Liver (tissue), 9 donors: ENCODE measurements around the gene C14orf119. TPM values are rescaled to one million over a fixed set of nuclear protein-coding genes. Genes with fewer than 3 reads are reported as not detected.

Source experiments
- DNase-seq: peaks from one replicate; pipeline ENCODE4 v3.0.0-alpha.2; 2017; ENCODE audit warnings: low spot score
- H3K27ac ChIP-seq, 2 donors: one replicate each; pipeline ENCODE4 v1.7.0; 2013; ENCODE audit warnings: inconsistent platforms in 2 of 2, low read length in 2 of 2, control low read depth in 1 of 2, low read depth in 1 of 2, mild to moderate bottlenecking in 1 of 2
- H3K27me3 ChIP-seq, 4 donors: one replicate each; pipeline versions ENCODE4 v1.6.1 to v1.7.0; 2013; ENCODE audit warnings: low read length in 3 of 4, inconsistent platforms in 1 of 4, mild to moderate bottlenecking in 1 of 4, moderate library complexity in 1 of 4; ENCODE audit not compliant: control insufficient read depth in 4 of 4, insufficient read depth in 4 of 4
- H3K36me3 ChIP-seq, 4 donors: one replicate each; pipeline versions ENCODE4 v1.6.1 to v1.7.0; 2013; ENCODE audit warnings: low read length in 3 of 4, mild to moderate bottlenecking in 3 of 4, low read depth in 1 of 4, moderate library complexity in 1 of 4; ENCODE audit not compliant: control insufficient read depth in 4 of 4, insufficient read depth in 3 of 4
- H3K4me1 ChIP-seq, 4 donors: one replicate each; pipeline versions ENCODE4 v1.6.1 to v1.7.0; 2013; ENCODE audit warnings: low read length in 3 of 4, mild to moderate bottlenecking in 3 of 4, moderate library complexity in 1 of 4; ENCODE audit not compliant: control insufficient read depth in 4 of 4, insufficient read depth in 4 of 4
- H3K4me3 ChIP-seq, 3 donors: one replicate each; pipeline versions ENCODE4 v1.6.1 to v1.7.0; 2013; ENCODE audit warnings: low read length in 3 of 3, control low read depth in 1 of 3, low read depth in 1 of 3, mild to moderate bottlenecking in 1 of 3
- H3K9ac ChIP-seq, 2 donors: one replicate each; pipeline ENCODE4 v1.7.0; 2013; ENCODE audit warnings: low read length in 2 of 2, mild to moderate bottlenecking in 2 of 2, moderate library complexity in 2 of 2, control low read depth in 1 of 2, low read depth in 1 of 2
- H3K9me3 ChIP-seq, 4 donors: one replicate each; pipeline versions ENCODE4 v1.6.1 to v1.7.0; 2013; ENCODE audit warnings: low read length in 3 of 4; ENCODE audit not compliant: control insufficient read depth in 4 of 4
- ATF3 ChIP-seq: IDR thresholded peaks from 2 replicates; pipeline ENCODE4 v1.6.1; 2016; ENCODE audit warnings: antibody characterized with exemption
- EGR1 ChIP-seq, 2 donors: IDR thresholded peaks; 2 replicates each; pipeline ENCODE4 v1.6.1; 2016 to 2018; ENCODE audit warnings: antibody characterized with exemption in 2 of 2, low read depth in 2 of 2
- FOXA1 ChIP-seq: IDR thresholded peaks from 2 replicates; pipeline ENCODE4 v1.6.1; 2016; ENCODE audit warnings: antibody characterized with exemption
- FOXA2 ChIP-seq: IDR thresholded peaks from 2 replicates; pipeline ENCODE4 v1.6.1; 2016; ENCODE audit warnings: antibody characterized with exemption
- GABPA ChIP-seq, 2 donors: IDR thresholded peaks in 1 of 2; conservative IDR thresholded peaks in 1 of 2; 2 replicates each; pipeline ENCODE4 v1.6.1; 2016; ENCODE audit warnings: antibody characterized with exemption in 2 of 2, mild to moderate bottlenecking in 1 of 2, moderate library complexity in 1 of 2
- HNF4A ChIP-seq, 2 donors: conservative IDR thresholded peaks; 2 replicates each; pipeline ENCODE4 v1.6.1; 2016; ENCODE audit warnings: antibody characterized with exemption in 2 of 2, mild to moderate bottlenecking in 2 of 2
- HNF4G ChIP-seq: IDR thresholded peaks from 2 replicates; pipeline ENCODE4 v1.6.1; 2016; ENCODE audit warnings: antibody characterized with exemption
- JUND ChIP-seq, 2 donors: IDR thresholded peaks; 2 replicates each; pipeline ENCODE4 v1.6.1; 2016; ENCODE audit warnings: antibody characterized with exemption in 2 of 2
- NR2F2 ChIP-seq: IDR thresholded peaks from 2 replicates; pipeline ENCODE4 v1.6.1; 2016; ENCODE audit warnings: antibody characterized with exemption
- RAD21 ChIP-seq, 2 donors: IDR thresholded peaks; 2 replicates each; pipeline ENCODE4 v1.6.1; 2016; ENCODE audit warnings: antibody characterized with exemption in 2 of 2, mild to moderate bottlenecking in 2 of 2
- SP1 ChIP-seq: IDR thresholded peaks from 2 replicates; pipeline ENCODE4 v1.6.1; 2018; ENCODE audit warnings: antibody characterized with exemption, mild to moderate bottlenecking
- TAF1 ChIP-seq: conservative IDR thresholded peaks from 2 replicates; pipeline ENCODE4 v1.6.1; 2016; ENCODE audit warnings: antibody characterized with exemption, mild to moderate bottlenecking
- YY1 ChIP-seq: IDR thresholded peaks from 2 replicates; pipeline ENCODE4 v1.6.1; 2016; ENCODE audit warnings: antibody characterized with exemption, mild to moderate bottlenecking
- ZBTB33 ChIP-seq: IDR thresholded peaks from 2 replicates; pipeline ENCODE4 v1.6.1; 2016; ENCODE audit warnings: antibody characterized with exemption
- WGBS: extraction: QIAGEN DNeasy Blood & Tissue Kit; methylation state at CpG from one replicate; pipeline ENCODE4 v1.1.7; 2013; 5-methylcytosine and 5-hydroxymethylcytosine counted together
- polyA plus RNA-seq, 2 donors: library from polyadenylated mRNA; stranded (reverse) in 1 of 2; unstranded in 1 of 2; fragments of 200-250 nt in 1 of 2; fragments of >200 nt in 1 of 2; fragmentation: Nextera tagmentation in 1 of 2; extraction: Ambion mirVana in 1 of 2; gene quantifications; one replicate each; pipeline versions ENCODE4 v1.2.1 to v1.2.3, GENCODE V29; 2013 to 2015
- total RNA-seq, 2 donors: library from RNA; depleted of rRNA; stranded (reverse); fragments of >200 nt; gene quantifications; one replicate each; pipeline ENCODE4 v1.2.3, GENCODE V29; 2014
- TF ChIP-seq, protein P1 (sequence below): IDR thresholded peaks from 2 replicates; pipeline ENCODE4 v1.6.1; 2016; ENCODE audit warnings: antibody characterized with exemption, mild to moderate bottlenecking
- TF ChIP-seq, protein P2 (sequence below): IDR thresholded peaks from 2 replicates; pipeline ENCODE4 v1.6.1; 2016; ENCODE audit warnings: antibody characterized with exemption
- donor health status: healthy.
- donor health status: healthy.
- donor health status: healthy.
- donor health status: healthy.
- donor health status: healthy.

C14orf119 gene
- total and polyA plus RNA-seq, 4 donors = 9.0 to 27.1 (median 17.7) TPM

DNA sequence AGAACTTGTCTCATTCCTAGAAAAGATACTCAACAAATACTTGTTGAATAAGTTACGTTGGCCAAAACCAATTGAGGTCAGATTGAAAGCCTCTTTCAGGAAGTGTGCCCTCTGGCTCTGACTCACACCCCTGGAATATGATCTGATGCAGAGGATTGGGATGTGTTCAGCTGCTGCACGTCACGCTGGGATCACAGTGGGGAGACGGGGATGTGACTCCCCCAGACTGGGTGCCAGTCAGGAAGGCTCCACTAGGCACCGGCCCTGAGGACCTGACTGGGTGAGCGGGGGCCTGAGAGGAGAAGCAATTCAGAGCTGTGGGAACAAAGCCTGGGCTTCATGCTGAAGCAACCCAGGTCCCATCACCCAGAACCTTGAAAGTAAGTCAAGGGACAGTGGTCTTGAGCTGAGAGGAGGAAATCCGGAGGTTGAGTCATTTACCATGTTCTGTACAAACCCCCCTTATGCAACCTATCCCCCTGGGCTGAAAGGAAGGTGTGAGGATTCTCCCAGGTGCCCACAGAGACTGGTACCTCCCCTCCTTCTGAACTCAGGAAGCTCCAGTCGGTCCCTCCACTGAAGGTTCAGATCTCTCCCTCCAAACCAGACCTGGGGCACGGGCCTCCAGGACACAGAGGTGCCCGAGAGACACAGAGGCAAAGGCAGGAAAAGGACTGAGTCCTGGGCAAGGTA is 19.9 kb downstream of the C14orf119 start:
- 72% methylated on average over 10 of the region's 10 CpGs for WGBS
- no peak overlapping the region for H3K9ac ChIP-seq

DNA sequence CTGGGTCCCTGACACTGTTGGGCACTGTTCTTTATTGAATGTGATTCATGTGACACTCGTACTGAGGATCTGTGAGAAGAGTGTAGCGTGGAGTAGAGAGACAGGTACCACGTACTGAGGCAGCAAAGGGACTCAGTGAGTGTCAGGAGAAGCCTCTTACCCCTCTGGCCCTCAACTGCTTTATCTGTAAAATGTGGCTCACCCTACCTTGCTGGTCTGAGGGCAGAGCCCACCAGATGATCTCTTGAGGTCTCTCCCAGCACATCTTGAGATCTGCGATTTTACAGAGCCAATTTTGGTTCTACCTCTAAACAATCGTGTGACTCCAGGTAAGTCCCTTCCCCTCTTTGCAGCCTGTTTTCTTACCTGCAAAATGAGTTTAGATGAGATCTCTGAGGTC is 20.6 kb downstream of the C14orf119 start:
- 74% methylated on average over 5 of the region's 5 CpGs for WGBS
- no peak overlapping the region for H3K27ac ChIP-seq
- TF ChIP-seq GABPA (IDR thresholded peaks at IDR 0.05 in 1 of 2, conservative IDR thresholded peaks at IDR 0.05 in 1 of 2) (no peak), NR2F2 (no peak), ATF3 (no peak), YY1 (no peak), FOXA2 (no peak), JUND (IDR thresholded peaks at IDR 0.05) (no peak), ZBTB33 (no peak)
- TF ChIP-seq, protein P1, sequence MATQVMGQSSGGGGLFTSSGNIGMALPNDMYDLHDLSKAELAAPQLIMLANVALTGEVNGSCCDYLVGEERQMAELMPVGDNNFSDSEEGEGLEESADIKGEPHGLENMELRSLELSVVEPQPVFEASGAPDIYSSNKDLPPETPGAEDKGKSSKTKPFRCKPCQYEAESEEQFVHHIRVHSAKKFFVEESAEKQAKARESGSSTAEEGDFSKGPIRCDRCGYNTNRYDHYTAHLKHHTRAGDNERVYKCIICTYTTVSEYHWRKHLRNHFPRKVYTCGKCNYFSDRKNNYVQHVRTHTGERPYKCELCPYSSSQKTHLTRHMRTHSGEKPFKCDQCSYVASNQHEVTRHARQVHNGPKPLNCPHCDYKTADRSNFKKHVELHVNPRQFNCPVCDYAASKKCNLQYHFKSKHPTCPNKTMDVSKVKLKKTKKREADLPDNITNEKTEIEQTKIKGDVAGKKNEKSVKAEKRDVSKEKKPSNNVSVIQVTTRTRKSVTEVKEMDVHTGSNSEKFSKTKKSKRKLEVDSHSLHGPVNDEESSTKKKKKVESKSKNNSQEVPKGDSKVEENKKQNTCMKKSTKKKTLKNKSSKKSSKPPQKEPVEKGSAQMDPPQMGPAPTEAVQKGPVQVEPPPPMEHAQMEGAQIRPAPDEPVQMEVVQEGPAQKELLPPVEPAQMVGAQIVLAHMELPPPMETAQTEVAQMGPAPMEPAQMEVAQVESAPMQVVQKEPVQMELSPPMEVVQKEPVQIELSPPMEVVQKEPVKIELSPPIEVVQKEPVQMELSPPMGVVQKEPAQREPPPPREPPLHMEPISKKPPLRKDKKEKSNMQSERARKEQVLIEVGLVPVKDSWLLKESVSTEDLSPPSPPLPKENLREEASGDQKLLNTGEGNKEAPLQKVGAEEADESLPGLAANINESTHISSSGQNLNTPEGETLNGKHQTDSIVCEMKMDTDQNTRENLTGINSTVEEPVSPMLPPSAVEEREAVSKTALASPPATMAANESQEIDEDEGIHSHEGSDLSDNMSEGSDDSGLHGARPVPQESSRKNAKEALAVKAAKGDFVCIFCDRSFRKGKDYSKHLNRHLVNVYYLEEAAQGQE = no peak

More for the DNA sequence above, 19.9 kb downstream of the C14orf119 start:
- Histone ChIP-seq H3K4me3 (no peak overlapping the region), H3K4me1 (no peaks in the 10 kb centered on the region), H3K36me3 (no peaks in the 10 kb centered on the region), H3K27me3 (no peaks in the 10 kb centered on the region), H3K9me3 (no peaks in the 10 kb centered on the region), H3K27ac (no peak overlapping the region)
- TF ChIP-seq RAD21 (IDR thresholded peaks at IDR 0.05) (no peak), ZBTB33 (no peak), ATF3 (no peak), GABPA (IDR thresholded peaks at IDR 0.05 in 1 of 2, conservative IDR thresholded peaks at IDR 0.05 in 1 of 2) (no peak), TAF1 (no peak), YY1 (no peak), JUND (IDR thresholded peaks at IDR 0.05) (no peak), EGR1 (IDR thresholded peaks at IDR 0.05; ENCODE audit: low read depth in 2 of 2) (no peak), FOXA1 (no peak), SP1 (no peak), HNF4A (conservative IDR thresholded peaks at IDR 0.05) (no peak), HNF4G (no peak), NR2F2 (no peak)
- TF ChIP-seq, protein P2, sequence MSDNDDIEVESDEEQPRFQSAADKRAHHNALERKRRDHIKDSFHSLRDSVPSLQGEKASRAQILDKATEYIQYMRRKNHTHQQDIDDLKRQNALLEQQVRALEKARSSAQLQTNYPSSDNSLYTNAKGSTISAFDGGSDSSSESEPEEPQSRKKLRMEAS = no peak
- TF ChIP-seq, protein P1 = no peak
- DNase-seq = no peak

More for the DNA sequence above, 20.6 kb downstream of the C14orf119 start:
- Histone ChIP-seq H3K4me1 (peaks cover 0 to under 1% (median 0%) of the 10 kb centered on the region in 4 donors), H3K9ac (no peak overlapping the region), H3K36me3 (no peaks in the 10 kb centered on the region), H3K27me3 (no peaks in the 10 kb centered on the region), H3K4me3 (no peak overlapping the region), H3K9me3 (no peaks in the 10 kb centered on the region)
- no peak for DNase-seq
